Measurements from ENCODE around the gene SLC1A1. TPM values are rescaled to one million over a fixed set of nuclear protein-coding genes. Genes with fewer than 3 reads are reported as not detected.
A peak's percentile ranks its signal among the peaks of the same experiment; 100 is the strongest.
"Not testable (repeated sequence)": the region's sequence is repeated elsewhere in the genome, so short reads cannot be mapped to it uniquely, and the experiment has no call there.

SLC1A1 gene
- total RNA-seq, 1 donor from 2014 or later = not detected

- Mint-ChIP-seq H3K27me3 (peaks cover 4% of the 10 kb centered on the region), H3K9me3 (peaks cover 3% of the 10 kb centered on the region), H3K36me3 (ENCODE audit: low read depth) (no peaks in the 10 kb centered on the region), H3K27ac (no peak overlapping the region), H3K4me3 (no peak overlapping the region), H3K4me1 (no peaks in the 10 kb centered on the region)
- no peak for DNase-seq
- intact Hi-C loops (cut with micrococcal nuclease) = no loop called here
Measured at GRCh38 chr9:4510546-4511322, 20.5 kb downstream of the SLC1A1 start.

- no peaks in the 10 kb centered on the region for H3K9me3 Mint-ChIP-seq
- no peak for DNase-seq
- H3K36me3 Mint-ChIP-seq (ENCODE audit: low read depth) = no peaks in the 10 kb centered on the region
- H3K4me1 Mint-ChIP-seq = peaks cover 9% of the 10 kb centered on the region
- H3K4me3 Mint-ChIP-seq = no peak overlapping the region
- intact Hi-C loops (cut with micrococcal nuclease) = no loop called here
- peaks cover 4% of the 10 kb centered on the region for H3K27me3 Mint-ChIP-seq
- no peak overlapping the region for H3K27ac Mint-ChIP-seq
Measured at GRCh38 chr9:4514252-4515128, 24.2 kb downstream of the SLC1A1 start.

GRCh38 chr9:4515958-4516375, 25.7 kb downstream of the SLC1A1 start:
- intact Hi-C loops (cut with micrococcal nuclease) = no loop called here
- Mint-ChIP-seq H3K4me1 (peaks cover 12% of the 10 kb centered on the region), H3K27me3 (peaks cover 4% of the 10 kb centered on the region), H3K4me3 (no peak overlapping the region), H3K27ac (no peak overlapping the region), H3K36me3 (ENCODE audit: low read depth) (no peaks in the 10 kb centered on the region), H3K9me3 (no peaks in the 10 kb centered on the region)
- DNase-seq = no peak

- Mint-ChIP-seq H3K27me3 (peaks cover 4% of the 10 kb centered on the region), H3K4me3 (no peak overlapping the region), H3K36me3 (ENCODE audit: low read depth) (no peaks in the 10 kb centered on the region), H3K27ac (no peak overlapping the region), H3K4me1 (peaks cover 12% of the 10 kb centered on the region), H3K9me3 (no peaks in the 10 kb centered on the region)
- no peak for DNase-seq
- intact Hi-C loops (cut with micrococcal nuclease) = no loop called here
Measured at GRCh38 chr9:4517274-4517673, 27.0 kb downstream of the SLC1A1 start.

GRCh38 chr9:4519604-4520003, 29.3 kb downstream of the SLC1A1 start:
- H3K4me3 Mint-ChIP-seq = no peak overlapping the region
- H3K27me3 Mint-ChIP-seq = no peaks in the 10 kb centered on the region
- DNase-seq = no peak
- H3K9me3 Mint-ChIP-seq = peaks cover 5% of the 10 kb centered on the region
- H3K36me3 Mint-ChIP-seq (ENCODE audit: low read depth) = no peaks in the 10 kb centered on the region
- intact Hi-C loops (cut with micrococcal nuclease) = no loop called here
- H3K27ac Mint-ChIP-seq = no peak overlapping the region
- peaks cover 12% of the 10 kb centered on the region for H3K4me1 Mint-ChIP-seq

GRCh38 chr9:4520055-4520454, 29.8 kb downstream of the SLC1A1 start:
- peaks cover 12% of the 10 kb centered on the region for H3K4me1 Mint-ChIP-seq
- no peak overlapping the region for H3K27ac Mint-ChIP-seq
- intact Hi-C loops (cut with micrococcal nuclease) = no loop called here
- H3K27me3 Mint-ChIP-seq = no peaks in the 10 kb centered on the region
- peaks cover 5% of the 10 kb centered on the region for H3K9me3 Mint-ChIP-seq
- no peaks in the 10 kb centered on the region for H3K36me3 Mint-ChIP-seq (ENCODE audit: low read depth)
- no peak overlapping the region for H3K4me3 Mint-ChIP-seq
- no peak for DNase-seq

- H3K4me3 Mint-ChIP-seq = no peak overlapping the region
- H3K36me3 Mint-ChIP-seq (ENCODE audit: low read depth) = no peaks in the 10 kb centered on the region
- H3K4me1 Mint-ChIP-seq = peaks cover 10% of the 10 kb centered on the region
- no peaks in the 10 kb centered on the region for H3K27me3 Mint-ChIP-seq
- peaks cover 13% of the 10 kb centered on the region for H3K9me3 Mint-ChIP-seq
- H3K27ac Mint-ChIP-seq = peak overlapping the region; percentile 39
- intact Hi-C loops (cut with micrococcal nuclease) = no loop called here
- no peak for DNase-seq
Measured at GRCh38 chr9:4530375-4530774, 40.1 kb downstream of the SLC1A1 start.

- H3K4me3 Mint-ChIP-seq; H3K27me3 Mint-ChIP-seq; H3K27ac Mint-ChIP-seq; H3K36me3 Mint-ChIP-seq (ENCODE audit: low read depth); intact Hi-C loops (cut with micrococcal nuclease); DNase-seq; H3K4me1 Mint-ChIP-seq: not testable (repeated sequence)
- H3K9me3 Mint-ChIP-seq = peaks cover 13% of the 10 kb centered on the region
Measured at GRCh38 chr9:4530831-4531230, 40.6 kb downstream of the SLC1A1 start.

- H3K4me3 Mint-ChIP-seq; H3K4me1 Mint-ChIP-seq; DNase-seq; H3K36me3 Mint-ChIP-seq (ENCODE audit: low read depth); intact Hi-C loops (cut with micrococcal nuclease); H3K27me3 Mint-ChIP-seq; H3K27ac Mint-ChIP-seq: not testable (repeated sequence)
- H3K9me3 Mint-ChIP-seq = peaks cover 13% of the 10 kb centered on the region
Measured at GRCh38 chr9:4531355-4531754, 41.1 kb downstream of the SLC1A1 start.

- H3K27me3 Mint-ChIP-seq; H3K36me3 Mint-ChIP-seq (ENCODE audit: low read depth); intact Hi-C loops (cut with micrococcal nuclease); H3K27ac Mint-ChIP-seq; H3K4me3 Mint-ChIP-seq; H3K4me1 Mint-ChIP-seq; DNase-seq: not testable (repeated sequence)
- H3K9me3 Mint-ChIP-seq = peaks cover 13% of the 10 kb centered on the region
Measured at GRCh38 chr9:4533881-4534280, 43.6 kb downstream of the SLC1A1 start.

GRCh38 chr9:4536196-4536595, 45.9 kb downstream of the SLC1A1 start:
- intact Hi-C loops (cut with micrococcal nuclease); H3K4me1 Mint-ChIP-seq; H3K27ac Mint-ChIP-seq; DNase-seq; H3K36me3 Mint-ChIP-seq (ENCODE audit: low read depth); H3K4me3 Mint-ChIP-seq; H3K9me3 Mint-ChIP-seq; H3K27me3 Mint-ChIP-seq: not testable (repeated sequence)

- Mint-ChIP-seq H3K36me3 (ENCODE audit: low read depth) (no peaks in the 10 kb centered on the region), H3K4me1 (no peaks in the 10 kb centered on the region), H3K4me3 (no peak overlapping the region), H3K27me3 (no peaks in the 10 kb centered on the region), H3K27ac (no peak overlapping the region), H3K9me3 (peaks cover 3% of the 10 kb centered on the region)
- no peak for DNase-seq
- intact Hi-C loops (cut with micrococcal nuclease) = no loop called here
Measured at GRCh38 chr9:4537581-4537980, 47.3 kb downstream of the SLC1A1 start.

GRCh38 chr9:4538107-4538506, 47.8 kb downstream of the SLC1A1 start:
- peaks cover 3% of the 10 kb centered on the region for H3K9me3 Mint-ChIP-seq
- H3K4me1 Mint-ChIP-seq = no peaks in the 10 kb centered on the region
- no peak overlapping the region for H3K4me3 Mint-ChIP-seq
- no peaks in the 10 kb centered on the region for H3K36me3 Mint-ChIP-seq (ENCODE audit: low read depth)
- no peak for DNase-seq
- H3K27ac Mint-ChIP-seq = no peak overlapping the region
- no peaks in the 10 kb centered on the region for H3K27me3 Mint-ChIP-seq
- intact Hi-C loops (cut with micrococcal nuclease) = no loop called here

- H3K27me3 Mint-ChIP-seq = no peaks in the 10 kb centered on the region
- intact Hi-C loops (cut with micrococcal nuclease) = no loop called here
- peaks cover 3% of the 10 kb centered on the region for H3K9me3 Mint-ChIP-seq
- no peak for DNase-seq
- no peaks in the 10 kb centered on the region for H3K4me1 Mint-ChIP-seq
- H3K27ac Mint-ChIP-seq = no peak overlapping the region
- no peaks in the 10 kb centered on the region for H3K36me3 Mint-ChIP-seq (ENCODE audit: low read depth)
- no peak overlapping the region for H3K4me3 Mint-ChIP-seq
Measured at GRCh38 chr9:4538621-4539020, 48.4 kb downstream of the SLC1A1 start.
